NCI-H774 (cell line): ENCODE results near the gene DCTD.

ENCODE experiments used
- DNase-seq: peaks from one replicate; lab custom pipeline; 2025; lab: John Stamatoyannopoulos, UW

Gene DCTD

GRCh38 chr4:182890202-182890601 is 27.0 kb downstream of the DCTD start:
- no peak for DNase-seq

GRCh38 chr4:182888891-182889290 is 28.3 kb downstream of the DCTD start:
- DNase-seq, result no peak

- DNase-seq, result no peak
Observed at GRCh38 chr4:182886768-182887167, 30.4 kb downstream of the DCTD start.

GRCh38 chr4:182886205-182886604 is 31.0 kb downstream of the DCTD start:
- no peak for DNase-seq

GRCh38 chr4:182885738-182886077 is 31.5 kb downstream of the DCTD start:
- DNase-seq, result no peak

- no peak for DNase-seq
Observed at GRCh38 chr4:182885022-182885737, 32.0 kb downstream of the DCTD start.

DNA sequence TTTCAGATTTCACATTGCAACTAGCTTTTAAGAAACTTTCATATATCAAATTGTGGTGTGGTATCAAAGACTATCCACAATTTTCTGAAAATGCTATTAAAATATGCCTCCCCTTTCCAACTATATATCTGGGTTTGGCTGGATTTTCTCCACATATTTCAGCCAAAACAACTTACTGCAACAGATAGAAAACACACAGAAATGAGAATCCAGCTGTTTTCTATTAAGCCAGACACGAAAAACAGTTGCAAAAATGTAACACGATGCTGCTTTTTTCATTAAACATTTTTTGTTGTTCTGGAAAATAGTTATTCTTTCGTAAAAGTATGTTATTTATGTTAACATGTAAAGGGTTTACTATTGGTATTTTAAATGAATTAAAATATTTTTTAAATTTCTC is 33.1 kb downstream of the DCTD start:
- DNase-seq, result no peak

DNA sequence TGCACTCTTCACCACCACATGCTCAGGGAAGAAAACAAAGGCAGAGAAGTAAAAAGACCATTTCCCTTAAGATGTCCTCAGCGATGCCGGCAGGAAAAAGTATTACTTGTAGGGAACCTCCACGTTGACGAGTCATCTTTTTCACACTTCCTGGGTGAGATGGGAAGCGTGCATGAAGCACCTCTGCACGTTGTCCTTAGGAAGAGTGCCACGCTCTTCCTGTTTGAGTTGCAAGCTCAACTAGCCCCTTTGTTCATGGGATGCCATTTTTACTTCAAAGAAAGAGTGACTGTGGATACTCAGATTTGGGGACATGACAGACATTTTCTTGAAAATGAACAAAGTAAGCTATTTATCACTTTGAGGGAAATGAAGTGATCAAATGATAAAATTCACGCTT is 33.8 kb downstream of the DCTD start:
- no peak for DNase-seq

DNA sequence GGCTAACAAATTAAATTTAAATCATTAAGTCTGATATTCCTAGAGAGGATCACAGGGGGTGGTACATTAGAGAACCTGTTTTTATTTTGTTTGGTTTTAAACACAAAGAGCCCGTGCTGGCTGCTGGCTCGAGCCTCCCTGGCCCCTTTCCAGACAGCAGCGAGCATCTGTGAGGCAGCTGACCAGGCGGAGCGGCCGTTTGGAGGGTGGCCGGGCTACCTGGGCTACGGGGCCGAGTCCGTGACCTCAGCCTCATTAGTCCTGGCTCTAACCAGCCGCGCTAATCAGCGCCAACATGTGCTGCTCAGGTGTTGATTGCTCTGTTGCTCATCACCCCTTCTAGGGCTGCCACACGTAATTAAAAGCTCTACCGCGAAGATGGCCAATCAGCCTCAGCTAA is 35.3 kb downstream of the DCTD start:
- peak; percentile 42 for DNase-seq

DNA sequence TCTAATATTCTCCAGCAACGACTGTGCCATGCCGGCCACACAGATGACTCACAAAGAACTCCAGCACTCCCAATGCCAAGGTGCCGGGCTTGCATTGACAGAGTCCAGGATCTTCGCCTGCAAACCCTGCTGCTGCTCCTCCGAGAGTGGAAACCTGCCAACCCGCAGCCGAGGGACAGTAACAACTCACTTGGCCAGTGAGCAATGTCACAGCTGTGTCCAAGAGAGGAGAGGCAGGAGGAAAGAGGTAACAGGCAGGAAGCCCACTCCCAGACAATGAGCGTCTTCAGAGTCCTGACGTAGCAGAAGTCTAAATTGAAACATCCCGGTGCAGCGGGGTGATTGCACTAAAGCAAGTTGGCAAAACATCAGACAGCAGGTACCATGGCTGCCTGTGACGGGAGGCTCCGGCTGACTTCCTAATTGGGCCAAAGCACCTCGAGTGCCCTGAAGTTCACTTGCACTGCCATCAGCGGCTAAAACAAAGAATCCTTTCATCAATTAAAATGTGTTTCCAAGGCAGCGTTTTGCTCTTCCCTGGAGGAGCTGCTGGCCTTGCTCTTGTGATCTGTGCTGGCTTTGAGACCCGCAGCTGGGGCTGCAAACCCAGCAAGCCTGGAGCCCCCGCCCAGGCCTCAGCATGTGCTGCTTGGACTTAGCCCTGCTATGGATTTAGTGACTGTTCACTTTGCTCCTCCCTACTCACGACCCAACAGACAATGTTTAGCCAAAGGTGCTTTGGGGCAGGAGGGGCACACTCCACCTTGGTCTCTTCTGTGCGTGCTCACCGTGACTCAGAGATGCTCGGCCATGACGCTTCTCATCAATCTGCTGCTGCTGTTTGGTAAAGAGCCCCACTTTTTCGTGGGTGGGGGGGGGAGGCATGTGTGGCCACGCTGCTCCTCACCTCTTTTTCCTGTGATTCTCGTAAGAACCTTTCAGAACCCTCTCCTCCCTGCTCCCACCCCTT is 36.5 kb downstream of the DCTD start:
- DNase-seq, result no peak

- no peak for DNase-seq
Observed at GRCh38 chr4:182879913-182880312, 37.3 kb downstream of the DCTD start.

- no peak for DNase-seq
Observed at GRCh38 chr4:182878633-182879495, 38.3 kb downstream of the DCTD start.

- no peak for DNase-seq
Observed at GRCh38 chr4:182877326-182877883, 39.8 kb downstream of the DCTD start.

DNA sequence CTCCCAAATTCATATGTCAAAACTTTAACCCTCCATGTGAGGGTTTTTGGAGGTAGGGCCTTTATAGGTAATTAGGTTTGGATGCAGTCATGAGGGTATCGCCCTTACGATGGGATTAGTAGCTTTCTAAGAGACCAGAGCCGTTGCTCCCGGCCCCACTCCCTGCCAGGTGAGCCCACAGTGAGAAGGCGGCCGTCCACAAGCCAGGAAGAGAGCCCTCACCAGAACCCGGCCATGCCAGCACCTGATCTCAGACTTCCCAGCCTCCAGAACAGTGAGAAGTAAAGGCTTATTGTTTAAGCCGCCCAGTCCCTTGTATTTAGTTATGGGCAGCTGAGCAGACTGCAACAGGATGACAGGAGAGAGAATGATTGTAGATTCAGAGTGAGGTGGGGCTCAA is 40.8 kb downstream of the DCTD start:
- no peak for DNase-seq

DNA sequence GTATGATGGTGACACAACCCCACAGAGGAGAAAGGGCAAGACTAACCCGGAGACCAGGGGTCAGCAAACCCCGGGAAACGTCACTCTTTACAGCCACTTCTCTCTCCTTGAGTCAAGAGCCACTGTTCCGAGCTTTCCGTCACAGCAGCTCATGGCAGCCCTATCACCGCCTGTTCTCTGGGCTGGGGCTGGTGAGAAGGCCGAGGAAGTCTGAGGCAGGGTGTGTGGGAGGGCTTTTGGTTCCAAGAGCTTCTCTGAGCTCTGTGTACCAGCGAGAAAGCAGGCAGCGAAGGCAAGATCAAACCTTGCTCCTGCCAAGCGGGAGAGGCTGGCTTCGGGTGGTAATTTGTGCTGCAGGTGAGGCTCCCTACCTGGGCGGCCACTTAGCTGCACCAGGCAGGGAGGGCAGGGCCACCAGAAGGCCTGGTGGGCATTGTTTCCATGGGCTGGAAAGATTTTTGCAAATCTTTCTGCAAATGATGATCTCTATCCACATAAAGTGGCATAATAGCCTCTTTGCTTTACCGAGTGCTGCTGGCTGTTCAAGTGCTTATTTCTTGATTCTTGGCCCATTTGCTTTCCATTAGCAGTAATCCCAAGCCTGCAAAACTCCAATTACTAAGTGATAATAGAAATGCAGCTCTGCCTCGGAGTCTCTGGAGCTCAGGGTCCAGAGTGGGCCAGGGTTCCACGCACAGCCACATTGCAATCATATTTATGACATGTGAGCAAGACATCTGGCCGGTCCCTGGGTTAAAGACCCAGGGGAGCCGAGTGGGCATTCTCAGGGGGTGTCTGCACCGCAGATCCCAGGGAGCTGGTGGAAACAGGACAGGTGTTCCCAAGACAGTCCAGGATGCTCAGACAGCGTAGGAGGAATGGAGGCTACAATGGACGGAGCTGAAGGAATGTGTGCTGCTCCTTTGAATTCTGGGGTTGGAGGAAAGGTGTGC is 41.5 kb downstream of the DCTD start:
- no peak for DNase-seq

- DNase-seq, result no peak
Observed at GRCh38 chr4:182874797-182875345, 42.3 kb downstream of the DCTD start.

GRCh38 chr4:182874304-182874751 is 42.9 kb downstream of the DCTD start:
- DNase-seq, result no peak

- no peak for DNase-seq
Observed at GRCh38 chr4:182873726-182874125, 43.5 kb downstream of the DCTD start.

DNA sequence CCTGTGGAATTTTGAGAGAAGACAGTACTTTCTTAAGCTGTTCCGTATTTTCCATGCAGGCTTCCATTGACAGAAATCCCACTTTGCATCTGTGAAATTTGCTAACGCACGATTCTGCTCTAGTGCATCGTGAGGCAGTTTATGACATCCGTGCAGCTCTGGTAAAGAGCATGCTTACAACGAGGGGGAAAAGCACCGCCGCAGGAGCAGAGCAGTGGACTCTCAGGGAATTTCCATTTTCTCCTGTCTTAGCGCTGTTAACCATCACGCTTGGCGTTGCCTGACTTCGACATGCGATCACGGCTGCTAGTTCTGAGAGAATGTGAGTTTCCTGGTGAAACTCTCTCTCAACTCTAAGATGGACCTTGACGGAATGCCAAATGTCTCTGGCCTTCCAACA is 43.9 kb downstream of the DCTD start:
- no peak for DNase-seq

GRCh38 chr4:182872886-182873285 is 44.3 kb downstream of the DCTD start:
- no peak for DNase-seq

- DNase-seq, result no peak
Observed at GRCh38 chr4:182871616-182872015, 45.6 kb downstream of the DCTD start.
